RWPE2 (cell line): ENCODE measurements around the gene RAP1GDS1.
A peak's percentile ranks its signal among the peaks of the same experiment; 100 is the strongest.

ENCODE experiments used
- ATAC-seq: fragments of 200-7000 bp; cut with Tn5 transposase; 3 replicates; pipeline ENCODE4 v1.9.1; 2021; ENCODE audit warnings: low read depth
- DNase-seq: peaks from one replicate; pipeline ENCODE4 v3.0.0-alpha.2; 2020; ENCODE audit warnings: low spot score
- H3K27ac ChIP-seq: fragments of 450-650 bp; 2 replicates; pipeline ENCODE4 v1.5.1; 2017; ENCODE audit warnings: mild to moderate bottlenecking; ENCODE audit not compliant: poor library complexity, severe bottlenecking
- H3K27me3 ChIP-seq: fragments of 250-450 bp; sonication (Bioruptor Pico); 2 replicates; pipeline ENCODE4 v1.5.1; 2021; ENCODE audit warnings: mild to moderate bottlenecking, moderate library complexity; ENCODE audit not compliant: insufficient read depth, poor library complexity, severe bottlenecking
- H3K36me3 ChIP-seq: fragments of 250-450 bp; sonication (Bioruptor Pico); 2 replicates; pipeline ENCODE4 v1.5.1; 2020; ENCODE audit warnings: low read depth, mild to moderate bottlenecking, moderate library complexity
- H3K4me1 ChIP-seq: fragments of 250-450 bp; sonication (Bioruptor Pico); 2 replicates; pipeline ENCODE4 v1.5.1; 2021; ENCODE audit warnings: mild to moderate bottlenecking, moderate library complexity; ENCODE audit not compliant: insufficient read depth, poor library complexity, severe bottlenecking
- H3K4me3 ChIP-seq: fragments of 250-450 bp; sonication (Bioruptor Pico); 2 replicates; pipeline ENCODE4 v1.5.1; 2021; ENCODE audit warnings: mild to moderate bottlenecking, moderate library complexity; ENCODE audit not compliant: severe bottlenecking
- H3K9me3 ChIP-seq: fragments of 250-450 bp; sonication (Bioruptor Pico); 2 replicates; pipeline ENCODE4 v1.5.1; 2021; ENCODE audit warnings: mild to moderate bottlenecking, moderate library complexity; ENCODE audit not compliant: severe bottlenecking
- CTCF ChIP-seq: fragments of 450-650 bp; IDR thresholded peaks from one replicate; pipeline ENCODE4 v1.5.1; 2017; ENCODE audit warnings: mild to moderate bottlenecking, moderate library complexity; ENCODE audit not compliant: poor library complexity, severe bottlenecking

The RAP1GDS1 gene

GRCh38 chr4:98469771-98470170 is 208.6 kb downstream of the RAP1GDS1 start:
- TF ChIP-seq CTCF = no peak
- no peak for ATAC-seq
- no peak for DNase-seq
- H3K36me3 ChIP-seq = peaks cover 22% of the 10 kb centered on the region
- no peaks in the 10 kb centered on the region for H3K9me3 ChIP-seq
- H3K4me1 ChIP-seq = peaks cover 30% of the 10 kb centered on the region
- no peaks in the 10 kb centered on the region for H3K27me3 ChIP-seq
- no peak overlapping the region for H3K4me3 ChIP-seq
- no peak overlapping the region for H3K27ac ChIP-seq

GRCh38 chr4:98470366-98470765 is 209.2 kb downstream of the RAP1GDS1 start:
- no peak for TF ChIP-seq CTCF
- no peaks in the 10 kb centered on the region for H3K9me3 ChIP-seq
- no peak for DNase-seq
- no peaks in the 10 kb centered on the region for H3K27me3 ChIP-seq
- H3K36me3 ChIP-seq = peaks cover 28% of the 10 kb centered on the region
- H3K4me3 ChIP-seq = no peak overlapping the region
- H3K4me1 ChIP-seq = peaks cover 35% of the 10 kb centered on the region
- no peak overlapping the region for H3K27ac ChIP-seq
- ATAC-seq = no peak

- Histone ChIP-seq H3K4me3 (no peak overlapping the region), H3K27me3 (no peaks in the 10 kb centered on the region), H3K36me3 (peaks cover 32% of the 10 kb centered on the region), H3K27ac (no peak overlapping the region), H3K9me3 (no peaks in the 10 kb centered on the region), H3K4me1 (peaks cover 35% of the 10 kb centered on the region)
- ATAC-seq (no peak), DNase-seq (no peak)
- TF ChIP-seq CTCF = no peak
These were observed 209.6 kb downstream of the RAP1GDS1 start for GRCh38 chr4:98470831-98471230.

- H3K9me3 ChIP-seq = no peaks in the 10 kb centered on the region
- no peak for DNase-seq
- H3K27me3 ChIP-seq = no peaks in the 10 kb centered on the region
- peaks cover 23% of the 10 kb centered on the region for H3K4me1 ChIP-seq
- H3K4me3 ChIP-seq = no peak overlapping the region
- peak overlapping the region; percentile 61 for H3K27ac ChIP-seq
- peaks cover 47% of the 10 kb centered on the region for H3K36me3 ChIP-seq
- ATAC-seq = peak; percentile 40; the same call in 2 of the 3 replicates
- TF ChIP-seq CTCF = no peak
These were observed 211.9 kb downstream of the RAP1GDS1 start for GRCh38 chr4:98473046-98473445.

GRCh38 chr4:98474408-98474844 is 213.2 kb downstream of the RAP1GDS1 start:
- TF ChIP-seq CTCF = no peak
- DNase-seq (no peak), ATAC-seq (peak; percentile 69)
- H3K27ac ChIP-seq = peak overlapping the region; percentile 61
- peaks cover 60% of the 10 kb centered on the region for H3K36me3 ChIP-seq
- no peak overlapping the region for H3K4me3 ChIP-seq
- no peaks in the 10 kb centered on the region for H3K9me3 ChIP-seq
- no peaks in the 10 kb centered on the region for H3K27me3 ChIP-seq
- peaks cover 28% of the 10 kb centered on the region for H3K4me1 ChIP-seq
